HG02970 (cell line): ENCODE measurements around the gene WASHC2C.
"Not testable (repeated sequence)": the region's sequence is repeated elsewhere in the genome, so short reads cannot be mapped to it uniquely, and the experiment has no call there.

Experiments used
- ATAC-seq: cut with Tn5 transposase; IDR thresholded peaks from one replicate; pipeline ENCODE4 v1.9.1; 2021; ENCODE audit warnings: mild to moderate bottlenecking, moderate library complexity, moderate number of reproducible peaks; ENCODE audit not compliant: unreplicated experiment, low FRiP score

WASHC2C gene

GRCh38 chr10:45763037-45763436 is 36.0 kb downstream of the WASHC2C start:
- ATAC-seq = not testable (repeated sequence)

GRCh38 chr10:45768334-45768733 is 41.3 kb downstream of the WASHC2C start:
- not testable (repeated sequence) for ATAC-seq

- ATAC-seq = not testable (repeated sequence)
Observed at GRCh38 chr10:45771757-45772461, 44.8 kb downstream of the WASHC2C start.

- ATAC-seq = not testable (repeated sequence)
Observed at GRCh38 chr10:45786217-45786616, 59.2 kb downstream of the WASHC2C start.

- not testable (repeated sequence) for ATAC-seq
Observed at GRCh38 chr10:45787212-45787741, 60.2 kb downstream of the WASHC2C start.

GRCh38 chr10:45789991-45790390 is 62.9 kb downstream of the WASHC2C start:
- not testable (repeated sequence) for ATAC-seq

GRCh38 chr10:45790694-45791426 is 63.8 kb downstream of the WASHC2C start:
- not testable (repeated sequence) for ATAC-seq

- not testable (repeated sequence) for ATAC-seq
Observed at GRCh38 chr10:45794761-45795160, 67.7 kb downstream of the WASHC2C start.

- ATAC-seq = not testable (repeated sequence)
Observed at GRCh38 chr10:45803060-45804010, 76.3 kb downstream of the WASHC2C start.

GRCh38 chr10:45804996-45805395 is 77.9 kb downstream of the WASHC2C start:
- not testable (repeated sequence) for ATAC-seq

- no peak for ATAC-seq
Observed at GRCh38 chr10:45809837-45810236, 82.8 kb downstream of the WASHC2C start.

GRCh38 chr10:45811075-45811474 is 84.0 kb downstream of the WASHC2C start:
- no peak for ATAC-seq

GRCh38 chr10:45812959-45813358 is 85.9 kb downstream of the WASHC2C start:
- not testable (repeated sequence) for ATAC-seq

- ATAC-seq = not testable (repeated sequence)
Observed at GRCh38 chr10:45814146-45814545, 87.1 kb downstream of the WASHC2C start.

GRCh38 chr10:45817130-45817859 is 90.2 kb downstream of the WASHC2C start:
- ATAC-seq = no peak

- ATAC-seq = no peak
Observed at GRCh38 chr10:45817912-45818311, 90.8 kb downstream of the WASHC2C start.

GRCh38 chr10:45819552-45819951 is 92.5 kb downstream of the WASHC2C start:
- ATAC-seq = no peak

- not testable (repeated sequence) for ATAC-seq
Observed at GRCh38 chr10:45820107-45820830, 93.2 kb downstream of the WASHC2C start.

- ATAC-seq = not testable (repeated sequence)
Observed at GRCh38 chr10:45822918-45823317, 95.9 kb downstream of the WASHC2C start.
